Neutrophil (primary cell): Measurements from ENCODE around the gene PLXNA2.

ENCODE experiments used
- H3K27ac ChIP-seq: fragments of 200-600 bp; sonication (generic); 2 replicates; pipeline ENCODE4 v1.5.1; 2016; ENCODE audit warnings: mild to moderate bottlenecking, moderate library complexity
- H3K27me3 ChIP-seq: fragments of 200-600 bp; sonication (generic); 2 replicates; pipeline ENCODE4 v1.6.0; 2016; ENCODE audit warnings: mild to moderate bottlenecking
- H3K36me3 ChIP-seq: fragments of 200-600 bp; sonication (generic); 2 replicates; pipeline ENCODE4 v1.5.1; 2017
- H3K4me1 ChIP-seq, 2 experiments: fragments of 200-600 bp in 1 of 2; sonication (generic) in 1 of 2; 1 replicate in 1 of 2; 2 replicates in 1 of 2; pipeline versions ENCODE4 v1.5.1 to v1.6.1; 2013 to 2016; ENCODE audit warnings: low read depth in 1 of 2, low read length in 1 of 2, mild to moderate bottlenecking in 1 of 2, moderate library complexity in 1 of 2; ENCODE audit not compliant: control insufficient read depth in 1 of 2, insufficient read depth in 1 of 2
- H3K4me3 ChIP-seq, 2 experiments: fragments of 200-600 bp in 1 of 2; sonication (generic) in 1 of 2; 1 replicate in 1 of 2; 2 replicates in 1 of 2; pipeline ENCODE4 v1.5.1; 2013 to 2016; ENCODE audit warnings: low read depth in 1 of 2, low read length in 1 of 2, mild to moderate bottlenecking in 1 of 2, moderate library complexity in 1 of 2
- H3K9me3 ChIP-seq: fragments of 200-600 bp; sonication (generic); 2 replicates; pipeline ENCODE4 v1.5.1; 2016
- TF ChIP-seq, protein P1 (sequence below): fragments of 200-600 bp; sonication (generic); IDR thresholded peaks from 2 replicates; pipeline ENCODE4 v1.5.1; 2016; ENCODE audit warnings: antibody characterized with exemption

The PLXNA2 gene

DNA sequence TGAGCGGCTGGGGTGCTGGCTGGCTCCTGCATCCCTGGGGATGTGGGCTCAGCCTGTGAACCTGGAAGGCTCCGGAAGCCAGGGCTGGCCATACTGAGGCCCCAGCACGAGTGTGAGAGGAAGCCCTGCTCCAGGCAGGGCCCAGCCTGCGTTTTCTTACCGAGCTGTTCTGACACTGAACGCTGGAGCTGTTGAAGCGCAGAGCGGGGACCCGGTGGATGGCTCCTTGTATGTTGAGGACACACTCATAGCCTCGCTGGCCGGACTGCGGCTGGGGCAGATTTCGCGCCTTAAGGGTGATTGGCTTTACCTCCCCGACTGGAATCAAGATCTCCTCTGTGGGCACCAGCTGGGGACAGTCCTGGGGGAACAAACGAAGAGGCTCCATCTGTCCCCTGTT, 160.0 kb downstream of the PLXNA2 start:
- H3K9me3 ChIP-seq: no peaks in the 10 kb centered on the region
- TF ChIP-seq, protein P1, sequence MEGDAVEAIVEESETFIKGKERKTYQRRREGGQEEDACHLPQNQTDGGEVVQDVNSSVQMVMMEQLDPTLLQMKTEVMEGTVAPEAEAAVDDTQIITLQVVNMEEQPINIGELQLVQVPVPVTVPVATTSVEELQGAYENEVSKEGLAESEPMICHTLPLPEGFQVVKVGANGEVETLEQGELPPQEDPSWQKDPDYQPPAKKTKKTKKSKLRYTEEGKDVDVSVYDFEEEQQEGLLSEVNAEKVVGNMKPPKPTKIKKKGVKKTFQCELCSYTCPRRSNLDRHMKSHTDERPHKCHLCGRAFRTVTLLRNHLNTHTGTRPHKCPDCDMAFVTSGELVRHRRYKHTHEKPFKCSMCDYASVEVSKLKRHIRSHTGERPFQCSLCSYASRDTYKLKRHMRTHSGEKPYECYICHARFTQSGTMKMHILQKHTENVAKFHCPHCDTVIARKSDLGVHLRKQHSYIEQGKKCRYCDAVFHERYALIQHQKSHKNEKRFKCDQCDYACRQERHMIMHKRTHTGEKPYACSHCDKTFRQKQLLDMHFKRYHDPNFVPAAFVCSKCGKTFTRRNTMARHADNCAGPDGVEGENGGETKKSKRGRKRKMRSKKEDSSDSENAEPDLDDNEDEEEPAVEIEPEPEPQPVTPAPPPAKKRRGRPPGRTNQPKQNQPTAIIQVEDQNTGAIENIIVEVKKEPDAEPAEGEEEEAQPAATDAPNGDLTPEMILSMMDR: no peak
- H3K36me3 ChIP-seq: no peaks in the 10 kb centered on the region
- no peaks in the 10 kb centered on the region for H3K4me1 ChIP-seq
- H3K27me3 ChIP-seq: no peaks in the 10 kb centered on the region
- H3K27ac ChIP-seq: no peak overlapping the region
- H3K4me3 ChIP-seq: no peak overlapping the region

DNA sequence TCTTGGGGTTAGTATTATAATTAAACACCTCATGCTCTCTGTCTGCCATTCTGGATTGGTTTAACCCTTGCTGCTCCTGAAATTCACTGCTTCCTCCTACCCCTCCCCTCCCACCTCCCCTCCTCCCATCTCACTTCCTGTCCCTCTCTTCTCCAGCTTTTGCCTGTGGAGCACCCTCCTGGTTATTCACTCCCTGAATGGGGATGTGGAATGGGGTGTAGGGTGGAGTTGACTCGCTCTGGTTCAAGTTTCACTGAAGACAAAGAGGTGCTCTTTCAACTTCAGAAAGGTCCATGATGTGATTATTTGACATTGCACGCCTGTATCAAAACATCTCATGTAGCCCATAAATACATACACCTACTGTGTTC, 160.5 kb downstream of the PLXNA2 start:
- Histone ChIP-seq H3K9me3 (no peaks in the 10 kb centered on the region), H3K4me3 (no peak overlapping the region), H3K4me1 (no peaks in the 10 kb centered on the region), H3K27ac (no peak overlapping the region), H3K36me3 (no peaks in the 10 kb centered on the region), H3K27me3 (no peaks in the 10 kb centered on the region)
- TF ChIP-seq, protein P1: no peak

DNA sequence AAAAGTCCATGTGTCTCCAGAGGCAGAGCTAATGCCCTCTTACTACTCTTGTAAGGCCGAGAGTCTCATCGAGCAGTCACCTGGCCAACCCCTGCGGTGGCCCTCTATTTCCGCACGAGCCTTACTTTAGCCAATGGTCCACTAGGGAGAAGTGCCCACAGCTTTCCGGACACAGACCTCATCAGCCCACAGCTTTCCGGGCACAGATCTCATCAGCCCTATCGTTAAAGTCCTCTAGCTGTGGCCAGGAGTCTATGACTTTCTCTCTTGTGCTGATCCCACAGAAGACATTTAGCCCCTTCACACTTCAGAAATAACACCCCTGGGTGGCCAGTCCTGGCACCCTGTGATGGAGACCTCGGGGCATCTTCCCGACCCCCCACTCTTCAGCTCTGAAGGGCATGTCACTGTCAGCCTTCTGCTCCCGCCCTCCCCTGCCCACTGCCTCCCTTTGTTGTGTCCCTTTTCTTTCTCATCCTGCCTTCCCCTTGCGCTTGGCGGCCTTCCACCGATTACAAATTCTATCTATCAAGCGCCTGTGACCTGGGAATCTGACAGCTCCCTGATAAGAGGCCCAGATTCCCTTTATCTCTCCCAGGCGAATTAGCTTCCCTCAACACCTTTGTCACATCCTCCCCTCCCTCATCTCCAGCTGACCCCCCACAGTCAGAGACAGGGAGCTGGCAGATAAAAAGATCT, 161.0 kb downstream of the PLXNA2 start:
- Histone ChIP-seq H3K4me1 (no peaks in the 10 kb centered on the region), H3K4me3 (no peak overlapping the region), H3K36me3 (no peaks in the 10 kb centered on the region), H3K27me3 (no peaks in the 10 kb centered on the region), H3K9me3 (no peaks in the 10 kb centered on the region), H3K27ac (no peak overlapping the region)
- TF ChIP-seq, protein P1: no peak

DNA sequence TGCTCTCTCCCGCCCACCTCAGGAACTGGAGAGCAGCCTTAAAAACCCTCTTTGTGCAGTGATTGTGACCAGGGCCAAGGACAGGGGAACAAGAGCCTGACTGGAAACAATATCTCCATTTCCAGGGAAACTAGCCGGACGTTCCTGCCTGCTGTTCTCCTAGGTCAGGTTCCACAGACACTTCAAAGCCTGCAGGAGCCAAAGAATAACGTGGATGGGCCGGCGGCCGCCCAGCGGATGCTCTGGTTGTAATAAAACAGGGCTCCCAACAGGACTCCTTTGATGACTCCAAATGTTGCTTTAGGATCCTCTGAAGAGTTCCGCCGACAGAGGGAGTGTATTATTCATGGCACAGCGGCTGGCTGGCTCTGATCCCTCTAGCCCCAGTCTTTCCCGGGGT, 162.2 kb downstream of the PLXNA2 start:
- Histone ChIP-seq H3K27ac (no peak overlapping the region), H3K4me3 (no peak overlapping the region), H3K36me3 (no peaks in the 10 kb centered on the region), H3K9me3 (no peaks in the 10 kb centered on the region), H3K27me3 (no peaks in the 10 kb centered on the region), H3K4me1 (no peaks in the 10 kb centered on the region)
- TF ChIP-seq, protein P1: no peak

DNA sequence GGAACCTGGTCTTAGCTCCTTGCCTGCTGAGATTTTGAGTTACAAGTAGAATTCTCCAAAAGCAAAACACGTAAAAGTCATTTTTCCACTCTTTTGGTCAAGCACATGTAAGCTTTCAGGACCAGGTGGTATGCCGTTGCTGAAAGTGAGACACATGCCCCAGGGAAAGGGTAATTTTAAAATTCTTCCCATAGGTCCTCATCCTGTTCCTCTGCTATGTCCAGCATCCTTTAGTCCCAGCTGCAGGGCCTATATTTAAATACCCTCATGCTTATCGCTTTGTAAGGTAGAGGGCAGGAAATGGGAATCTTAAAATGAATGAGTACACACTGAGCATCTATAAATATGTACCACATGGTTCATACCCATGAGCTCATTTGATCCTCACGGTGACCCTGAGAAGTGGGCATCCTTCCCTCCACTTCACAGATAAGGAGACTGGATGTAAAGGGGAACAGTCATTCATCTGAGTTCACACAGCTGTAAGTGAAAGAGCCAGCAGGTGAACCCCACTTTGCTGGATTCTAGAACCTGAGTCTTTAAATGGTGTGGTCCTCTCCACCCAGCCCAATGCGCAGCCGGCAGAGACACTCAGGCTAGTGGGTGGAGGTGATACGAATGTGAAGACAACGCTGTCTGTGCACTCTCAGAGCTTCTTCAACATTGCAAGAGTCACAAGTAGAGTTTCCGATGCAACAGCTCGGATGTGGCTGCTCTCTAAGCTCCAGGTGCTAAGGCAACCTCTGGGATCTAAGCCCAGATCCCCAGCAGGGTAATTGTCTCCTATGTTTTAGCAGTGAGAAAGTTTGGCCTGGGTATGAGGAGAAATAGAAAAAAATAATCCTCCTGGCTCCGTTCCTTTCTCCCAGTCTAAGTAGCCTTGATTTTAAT, 163.5 kb downstream of the PLXNA2 start:
- no peaks in the 10 kb centered on the region for H3K36me3 ChIP-seq
- no peaks in the 10 kb centered on the region for H3K27me3 ChIP-seq
- H3K9me3 ChIP-seq: no peaks in the 10 kb centered on the region
- H3K4me1 ChIP-seq: no peaks in the 10 kb centered on the region
- no peak overlapping the region for H3K4me3 ChIP-seq
- TF ChIP-seq, protein P1: no peak
- H3K27ac ChIP-seq: no peak overlapping the region
